ENCODE results near the gene TRIM67.
A peak's percentile ranks its signal among the peaks of the same experiment; 100 is the strongest.

TRIM67 gene

GRCh38 chr1:231116738-231117137 lies 45.1 kb upstream of the TRIM67 start (continued):
- TF ChIP-seq ZNF664 (tag by site-specific recombination; IDR thresholded peaks at IDR 0.05): no peak
- TF ChIP-seq INSM2 (tag by site-specific recombination; IDR thresholded peaks at IDR 0.05): no peak
- no peak for TF ChIP-seq ZNF677 (tag by site-specific recombination; IDR thresholded peaks at IDR 0.05)
- TF ChIP-seq YY2 (tag by site-specific recombination; IDR thresholded peaks at IDR 0.05): no peak
- no peak for TF ChIP-seq ZNF776 (tag by site-specific recombination; IDR thresholded peaks at IDR 0.05; ENCODE audit: borderline replicate concordance)
- no peak for TF ChIP-seq ZNF175 (tag by site-specific recombination; IDR thresholded peaks at IDR 0.05)
- TF ChIP-seq ZNF658 (tag by site-specific recombination; IDR thresholded peaks at IDR 0.05): no peak

- ChIA-PET CTCF (no interaction called here), POLR2A (no interaction called here)
- Histone ChIP-seq H3K27ac (ENCODE audit: extremely low read depth, low read depth, low read length) (no peak overlapping the region), H3K4me1 (ENCODE audit: control insufficient read depth, insufficient read depth, low read length) (no peaks in the 10 kb centered on the region), H3K9me3 (ENCODE audit: control insufficient read depth, insufficient read depth, low read depth, low read length) (peaks cover 6% of the 10 kb centered on the region), H3K36me3 (ENCODE audit: control insufficient read depth in 2 of 2, insufficient read depth in 1 of 2, low read length in 2 of 2) (no peaks in the 10 kb centered on the region), H3K4me3 (ENCODE audit: low read depth, low read length) (no peak overlapping the region)
- TF ChIP-seq ZNF202 (tag by site-specific recombination; IDR thresholded peaks at IDR 0.05; ENCODE audit: borderline replicate concordance) (no peak), ZNF473 (tag by site-specific recombination; IDR thresholded peaks at IDR 0.05) (no peak), SETDB1 (IDR thresholded peaks at IDR 0.05; ENCODE audit: insufficient read length, low read length) (peak; percentile 92), ZNF26 (tag by site-specific recombination; IDR thresholded peaks at IDR 0.05) (0 out of 2 replicates have a peak, but pooled peaks have one; percentile 11)
Observed at GRCh38 chr1:231118704-231119453, 43.0 kb upstream of the TRIM67 start.

- H3K4me3 ChIP-seq (ENCODE audit: low read depth, low read length): no peak overlapping the region
- H3K9me3 ChIP-seq (ENCODE audit: control insufficient read depth, insufficient read depth, low read depth, low read length): peaks cover 6% of the 10 kb centered on the region
- H3K4me1 ChIP-seq (ENCODE audit: control insufficient read depth, insufficient read depth, low read length): no peaks in the 10 kb centered on the region
- ChIA-PET CTCF (interaction anchor here (0.8 to 1.0 kb wide), 2 partner anchors 11 to 14 kb away, joined by 3 read pairs; no protein-coding TSS in a partner anchor), POLR2A (no interaction called here)
- H3K36me3 ChIP-seq (ENCODE audit: control insufficient read depth in 2 of 2, insufficient read depth in 1 of 2, low read length in 2 of 2): no peaks in the 10 kb centered on the region
- TF ChIP-seq ZNF792 (tag by site-specific recombination; IDR thresholded peaks at IDR 0.05) (no peak), REST (tag by site-specific recombination; IDR thresholded peaks at IDR 0.05) (no peak), GLIS1 (tag by site-specific recombination; IDR thresholded peaks at IDR 0.05) (no peak), PRDM10 (tag by site-specific recombination; IDR thresholded peaks at IDR 0.05) (no peak), WT1 (tag by site-specific recombination; IDR thresholded peaks at IDR 0.05) (no peak), ZNF837 (tag by site-specific recombination; IDR thresholded peaks at IDR 0.05) (no peak), ZNF23 (tag by site-specific recombination; IDR thresholded peaks at IDR 0.05; ENCODE audit: borderline replicate concordance) (no peak), ZNF19 (tag by site-specific recombination; IDR thresholded peaks at IDR 0.05; ENCODE audit: low read depth) (no peak), ZNF629 (tag by site-specific recombination; IDR thresholded peaks at IDR 0.05) (no peak)
- no peak overlapping the region for H3K27ac ChIP-seq (ENCODE audit: extremely low read depth, low read depth, low read length)
Observed at GRCh38 chr1:231121533-231121932, 40.3 kb upstream of the TRIM67 start.
